ENCODE data around the gene ZFYVE21.

Gene ZFYVE21

GRCh38 chr14:103744621-103745395 is 29.2 kb downstream of the ZFYVE21 start:
- no peak for DNase-seq
- TF ChIP-seq, protein P1, sequence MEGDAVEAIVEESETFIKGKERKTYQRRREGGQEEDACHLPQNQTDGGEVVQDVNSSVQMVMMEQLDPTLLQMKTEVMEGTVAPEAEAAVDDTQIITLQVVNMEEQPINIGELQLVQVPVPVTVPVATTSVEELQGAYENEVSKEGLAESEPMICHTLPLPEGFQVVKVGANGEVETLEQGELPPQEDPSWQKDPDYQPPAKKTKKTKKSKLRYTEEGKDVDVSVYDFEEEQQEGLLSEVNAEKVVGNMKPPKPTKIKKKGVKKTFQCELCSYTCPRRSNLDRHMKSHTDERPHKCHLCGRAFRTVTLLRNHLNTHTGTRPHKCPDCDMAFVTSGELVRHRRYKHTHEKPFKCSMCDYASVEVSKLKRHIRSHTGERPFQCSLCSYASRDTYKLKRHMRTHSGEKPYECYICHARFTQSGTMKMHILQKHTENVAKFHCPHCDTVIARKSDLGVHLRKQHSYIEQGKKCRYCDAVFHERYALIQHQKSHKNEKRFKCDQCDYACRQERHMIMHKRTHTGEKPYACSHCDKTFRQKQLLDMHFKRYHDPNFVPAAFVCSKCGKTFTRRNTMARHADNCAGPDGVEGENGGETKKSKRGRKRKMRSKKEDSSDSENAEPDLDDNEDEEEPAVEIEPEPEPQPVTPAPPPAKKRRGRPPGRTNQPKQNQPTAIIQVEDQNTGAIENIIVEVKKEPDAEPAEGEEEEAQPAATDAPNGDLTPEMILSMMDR (IDR thresholded peaks at IDR 0.05) = no peak
- H3K4me3 Mint-ChIP-seq = no peak overlapping the region
- H3K36me3 Mint-ChIP-seq (ENCODE audit: low read depth) = peaks cover 19% of the 10 kb centered on the region
- no peaks in the 10 kb centered on the region for H3K9me3 Mint-ChIP-seq
- H3K4me1 Mint-ChIP-seq = no peaks in the 10 kb centered on the region
- no peak overlapping the region for H3K27ac Mint-ChIP-seq
- H3K27me3 Mint-ChIP-seq (ENCODE audit: low read depth, poor library complexity) = peaks cover 12% of the 10 kb centered on the region

DNA sequence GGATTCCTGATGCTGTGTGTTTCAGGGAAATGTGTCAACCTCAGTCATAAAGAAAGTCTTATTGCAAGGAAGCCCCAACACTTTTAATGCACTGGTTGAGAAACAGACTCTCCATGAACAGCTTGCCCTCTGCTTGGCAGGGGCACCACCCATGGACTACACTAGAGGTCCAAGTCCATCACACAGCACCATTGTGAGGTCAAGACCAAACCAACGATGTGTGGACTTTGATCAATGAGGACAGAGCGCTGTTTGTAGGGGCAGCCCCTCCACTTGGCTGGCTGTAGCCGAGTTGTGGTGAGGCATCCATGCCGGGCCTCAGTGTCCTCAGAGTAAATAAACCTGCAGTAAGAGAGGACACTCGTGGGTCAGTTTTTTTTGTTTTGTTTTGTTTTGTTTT is 29.8 kb downstream of the ZFYVE21 start:
- TF ChIP-seq, protein P1 (IDR thresholded peaks at IDR 0.05) = no peak
- H3K4me3 Mint-ChIP-seq = no peak overlapping the region
- H3K27me3 Mint-ChIP-seq (ENCODE audit: low read depth, poor library complexity) = peaks cover 12% of the 10 kb centered on the region
- DNase-seq = no peak
- H3K27ac Mint-ChIP-seq = no peak overlapping the region
- peaks cover 15% of the 10 kb centered on the region for H3K36me3 Mint-ChIP-seq (ENCODE audit: low read depth)
- H3K9me3 Mint-ChIP-seq = no peaks in the 10 kb centered on the region
- H3K4me1 Mint-ChIP-seq = no peaks in the 10 kb centered on the region

DNA sequence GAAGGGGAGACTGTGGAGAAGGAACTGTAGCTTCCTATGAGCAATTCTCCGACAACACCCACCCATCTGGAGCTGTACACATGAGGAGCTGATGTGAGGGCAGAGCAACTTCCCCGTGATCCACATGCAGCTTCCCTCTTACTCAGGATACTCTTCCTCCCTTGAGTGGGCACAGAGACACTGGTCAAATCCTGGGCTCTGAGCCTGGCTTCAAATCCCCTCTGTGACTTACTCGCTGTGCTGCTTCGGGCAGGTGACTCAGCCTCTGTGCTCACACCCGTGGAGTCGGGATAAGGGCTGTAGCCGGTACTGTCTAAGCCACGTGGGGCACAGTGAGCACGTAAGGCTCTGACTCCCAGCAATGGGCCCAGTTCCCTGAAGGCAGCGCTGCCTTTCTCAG is 31.1 kb downstream of the ZFYVE21 start:
- Mint-ChIP-seq H3K4me1 (no peaks in the 10 kb centered on the region), H3K36me3 (ENCODE audit: low read depth) (peaks cover 5% of the 10 kb centered on the region), H3K4me3 (no peak overlapping the region), H3K27me3 (ENCODE audit: low read depth, poor library complexity) (peaks cover 14% of the 10 kb centered on the region), H3K9me3 (no peaks in the 10 kb centered on the region), H3K27ac (no peak overlapping the region)
- no peak for DNase-seq
- TF ChIP-seq, protein P1 (IDR thresholded peaks at IDR 0.05) = no peak

- no peaks in the 10 kb centered on the region for H3K4me1 Mint-ChIP-seq
- H3K4me3 Mint-ChIP-seq = no peak overlapping the region
- H3K27ac Mint-ChIP-seq = no peak overlapping the region
- DNase-seq = no peak
- H3K27me3 Mint-ChIP-seq (ENCODE audit: low read depth, poor library complexity) = peaks cover 14% of the 10 kb centered on the region
- TF ChIP-seq, protein P1 (IDR thresholded peaks at IDR 0.05) = no peak
- H3K36me3 Mint-ChIP-seq (ENCODE audit: low read depth) = peaks cover 4% of the 10 kb centered on the region
- no peaks in the 10 kb centered on the region for H3K9me3 Mint-ChIP-seq
Observed at GRCh38 chr14:103748534-103748857, 32.9 kb downstream of the ZFYVE21 start.

DNA sequence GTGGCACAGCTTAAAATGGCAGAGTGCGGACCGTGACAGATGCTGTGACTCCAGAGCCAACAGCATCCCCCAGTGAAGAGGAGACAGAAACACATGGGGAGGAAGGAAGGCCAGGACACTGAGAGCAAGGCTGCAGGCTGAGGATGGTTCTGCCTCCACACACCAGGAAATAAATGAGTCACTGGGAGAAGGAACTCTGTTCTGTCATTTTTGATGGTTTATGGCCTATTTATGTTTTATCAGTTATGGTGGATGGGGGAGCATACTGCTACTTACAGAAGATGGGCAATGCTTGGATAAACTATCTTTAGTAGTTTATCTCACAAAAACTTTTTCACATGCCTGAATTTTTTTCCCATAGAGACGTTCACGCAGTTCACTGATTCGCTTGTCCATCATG is 33.8 kb downstream of the ZFYVE21 start:
- TF ChIP-seq, protein P1 (IDR thresholded peaks at IDR 0.05) = no peak
- Mint-ChIP-seq H3K4me1 (no peaks in the 10 kb centered on the region), H3K9me3 (no peaks in the 10 kb centered on the region), H3K36me3 (ENCODE audit: low read depth) (peaks cover 4% of the 10 kb centered on the region), H3K27ac (no peak overlapping the region), H3K27me3 (ENCODE audit: low read depth, poor library complexity) (peaks cover 9% of the 10 kb centered on the region), H3K4me3 (no peak overlapping the region)
- DNase-seq = no peak

DNA sequence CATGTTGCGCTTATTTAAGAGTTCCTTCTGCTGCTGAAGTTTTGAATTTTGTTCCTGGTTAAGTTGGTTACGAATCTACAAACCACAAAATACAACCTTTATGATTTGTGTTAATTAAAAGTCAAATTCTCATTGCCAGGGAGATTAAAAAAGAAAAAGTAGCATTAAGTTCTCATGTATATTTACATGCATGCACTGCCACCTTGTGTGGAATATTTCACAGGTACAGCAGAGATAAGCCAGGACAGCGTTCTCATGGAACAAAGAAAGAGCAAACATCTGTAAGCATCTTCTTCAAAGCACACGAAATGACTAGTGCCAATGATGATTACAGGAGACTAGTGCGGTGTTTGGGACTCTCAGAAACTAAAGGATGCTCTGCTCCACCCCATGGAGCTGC is 34.2 kb downstream of the ZFYVE21 start:
- no peak for DNase-seq
- H3K27me3 Mint-ChIP-seq (ENCODE audit: low read depth, poor library complexity) = peaks cover 9% of the 10 kb centered on the region
- H3K9me3 Mint-ChIP-seq = no peaks in the 10 kb centered on the region
- no peak overlapping the region for H3K27ac Mint-ChIP-seq
- TF ChIP-seq, protein P1 (IDR thresholded peaks at IDR 0.05) = no peak
- H3K4me3 Mint-ChIP-seq = no peak overlapping the region
- H3K4me1 Mint-ChIP-seq = no peaks in the 10 kb centered on the region
- H3K36me3 Mint-ChIP-seq (ENCODE audit: low read depth) = peaks cover 4% of the 10 kb centered on the region
